ENCODE results near the gene SPATA13. TPM values are rescaled to one million over a fixed set of nuclear protein-coding genes. Genes with fewer than 3 reads are reported as not detected.

Gene SPATA13
- total and polyA plus RNA-seq, 2 donors (not counting 3 experiments of a cell fraction or from before 2014, with no cell fraction given) = 6.6 to 12.9 TPM

DNA sequence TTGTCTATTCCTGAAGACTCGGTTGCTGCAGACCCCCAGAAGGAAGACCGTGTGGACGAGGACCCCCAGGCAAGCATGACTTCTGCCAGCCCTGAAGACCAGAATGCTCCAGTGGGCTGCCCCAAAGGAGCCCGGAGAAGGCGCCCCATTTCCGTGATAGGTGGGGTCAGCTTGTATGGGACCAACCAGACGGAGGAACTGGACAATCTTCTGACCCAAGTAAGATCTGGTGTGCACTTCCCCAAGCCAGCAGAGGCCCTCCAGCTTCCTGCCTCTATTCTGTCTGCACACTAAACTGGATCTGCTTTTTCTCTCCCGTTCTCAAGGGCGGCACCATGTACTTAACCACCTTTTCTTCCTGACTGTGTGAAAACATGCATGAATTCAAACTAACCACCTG, 89.1 kb downstream of the SPATA13 start:
- FAIRE-seq = no peak
- POLR2A ChIA-PET = no interaction called here
- no peaks in the 10 kb centered on the region for H3K79me2 ChIP-seq (ENCODE audit: control insufficient read depth, insufficient read depth, low read length)

More for the DNA sequence above, 89.1 kb downstream of the SPATA13 start:
- H3K27me3 ChIP-seq (ENCODE audit: control insufficient read depth in 2 of 2, insufficient read depth in 2 of 2, low read length in 2 of 2) = no peaks in the 10 kb centered on the region
- dilution Hi-C loops (cut with MboI; ENCODE audit: extremely low pct_ligation_motif_present, low sequenced_read_pairs) = no loop called here
- H3K36me3 ChIP-seq (ENCODE audit: control insufficient read depth in 2 of 2, extremely low read depth in 1 of 2, insufficient read depth in 2 of 2, low read length in 2 of 2) = no peaks in the 10 kb centered on the region
- intact Hi-C loops (cut with micrococcal nuclease) = no loop called here
- no peak overlapping the region for H2AFZ ChIP-seq (ENCODE audit: low read depth, low read length)
- no peak overlapping the region for H3K4me3 ChIP-seq (replicated peaks in 1 of 3; ENCODE audit: insufficient read depth in 1 of 3, low read depth in 1 of 3, low read length in 3 of 3)
- DNase-seq (ENCODE audit: low read depth, low spot score) = no peak
- CTCF ChIA-PET = interaction anchor here (1.6 kb wide), 1 partner anchor 21 kb away, joined by 7 read pairs; no protein-coding TSS in a partner anchor
- H3K9me1 ChIP-seq (replicated peaks; ENCODE audit: control insufficient read depth, extremely low read depth, insufficient read depth, low read length) = no peaks in the 10 kb centered on the region
- TF ChIP-seq POLR2AphosphoS5 (IDR thresholded peaks at IDR 0.05; ENCODE audit: insufficient read depth, low read depth, low read length) (no peak), GATA2 (IDR thresholded peaks at IDR 0.05; ENCODE audit: insufficient read depth, insufficient read length, low read depth, low read length) (no peak), FOS (IDR thresholded peaks at IDR 0.05; ENCODE audit: borderline replicate concordance, insufficient read depth, low read length) (no peak), EZH2 (IDR thresholded peaks at IDR 0.05; ENCODE audit: borderline replicate concordance, low read depth, low read length, severe bottlenecking) (no peak), POLR2A (IDR thresholded peaks at IDR 0.05; ENCODE audit: low read depth, low read length) (no peak), JUN (IDR thresholded peaks at IDR 0.05; ENCODE audit: borderline replicate concordance, insufficient read depth, insufficient read length, low read depth) (no peak), MYC (IDR thresholded peaks at IDR 0.05; ENCODE audit: low read depth, low read length) (no peak)
- TF ChIP-seq, protein P1, sequence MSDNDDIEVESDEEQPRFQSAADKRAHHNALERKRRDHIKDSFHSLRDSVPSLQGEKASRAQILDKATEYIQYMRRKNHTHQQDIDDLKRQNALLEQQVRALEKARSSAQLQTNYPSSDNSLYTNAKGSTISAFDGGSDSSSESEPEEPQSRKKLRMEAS (IDR thresholded peaks at IDR 0.05; ENCODE audit: insufficient read depth, insufficient read length) = no peak
- TF ChIP-seq, protein P2, sequence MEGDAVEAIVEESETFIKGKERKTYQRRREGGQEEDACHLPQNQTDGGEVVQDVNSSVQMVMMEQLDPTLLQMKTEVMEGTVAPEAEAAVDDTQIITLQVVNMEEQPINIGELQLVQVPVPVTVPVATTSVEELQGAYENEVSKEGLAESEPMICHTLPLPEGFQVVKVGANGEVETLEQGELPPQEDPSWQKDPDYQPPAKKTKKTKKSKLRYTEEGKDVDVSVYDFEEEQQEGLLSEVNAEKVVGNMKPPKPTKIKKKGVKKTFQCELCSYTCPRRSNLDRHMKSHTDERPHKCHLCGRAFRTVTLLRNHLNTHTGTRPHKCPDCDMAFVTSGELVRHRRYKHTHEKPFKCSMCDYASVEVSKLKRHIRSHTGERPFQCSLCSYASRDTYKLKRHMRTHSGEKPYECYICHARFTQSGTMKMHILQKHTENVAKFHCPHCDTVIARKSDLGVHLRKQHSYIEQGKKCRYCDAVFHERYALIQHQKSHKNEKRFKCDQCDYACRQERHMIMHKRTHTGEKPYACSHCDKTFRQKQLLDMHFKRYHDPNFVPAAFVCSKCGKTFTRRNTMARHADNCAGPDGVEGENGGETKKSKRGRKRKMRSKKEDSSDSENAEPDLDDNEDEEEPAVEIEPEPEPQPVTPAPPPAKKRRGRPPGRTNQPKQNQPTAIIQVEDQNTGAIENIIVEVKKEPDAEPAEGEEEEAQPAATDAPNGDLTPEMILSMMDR (IDR thresholded peaks at IDR 0.05; ENCODE audit: extremely low read depth in 1 of 2, insufficient read depth in 1 of 2, low read depth in 1 of 2, low read length in 2 of 2) = no peak
- H3K9ac ChIP-seq (replicated peaks; ENCODE audit: extremely low read depth, insufficient read depth, low read length) = no peak overlapping the region
- no peak overlapping the region for H3K27ac ChIP-seq (ENCODE audit: insufficient read depth, low read depth, low read length)
- no TSS peak for BruUV-seq (replicated peaks)
- no peaks in the 10 kb centered on the region for H3K4me1 ChIP-seq (ENCODE audit: control insufficient read depth, extremely low read depth, insufficient read depth, low read length)
- H4K20me1 ChIP-seq (replicated peaks; ENCODE audit: control insufficient read depth, extremely low read depth, insufficient read depth, low read length) = no peaks in the 10 kb centered on the region
- no peak overlapping the region for H3K4me2 ChIP-seq (ENCODE audit: insufficient read depth, low read length)
- H3K9me3 ChIP-seq (replicated peaks; ENCODE audit: control insufficient read depth, insufficient read depth, low read length) = no peaks in the 10 kb centered on the region

Data from endothelial cell of umbilical vein (primary cell).